Activated CD4-positive, alpha-beta T cell treated with anti-CD3 and anti-CD28 coated beads, Interleukin-10, Interleukin-2, amounts not matched to agents 100 ng/mL and 50 ng/mL, durations not matched to agents 16 hours and 8 hours (primary cell): ENCODE results near the gene MAPRE2.
"Not testable (repeated sequence)": the region's sequence is repeated elsewhere in the genome, so short reads cannot be mapped to it uniquely, and the experiment has no call there.

Experiments used
- DNase-seq: peaks from one replicate; pipeline ENCODE4 v3.0.0-alpha.2; 2020

The MAPRE2 gene

DNA sequence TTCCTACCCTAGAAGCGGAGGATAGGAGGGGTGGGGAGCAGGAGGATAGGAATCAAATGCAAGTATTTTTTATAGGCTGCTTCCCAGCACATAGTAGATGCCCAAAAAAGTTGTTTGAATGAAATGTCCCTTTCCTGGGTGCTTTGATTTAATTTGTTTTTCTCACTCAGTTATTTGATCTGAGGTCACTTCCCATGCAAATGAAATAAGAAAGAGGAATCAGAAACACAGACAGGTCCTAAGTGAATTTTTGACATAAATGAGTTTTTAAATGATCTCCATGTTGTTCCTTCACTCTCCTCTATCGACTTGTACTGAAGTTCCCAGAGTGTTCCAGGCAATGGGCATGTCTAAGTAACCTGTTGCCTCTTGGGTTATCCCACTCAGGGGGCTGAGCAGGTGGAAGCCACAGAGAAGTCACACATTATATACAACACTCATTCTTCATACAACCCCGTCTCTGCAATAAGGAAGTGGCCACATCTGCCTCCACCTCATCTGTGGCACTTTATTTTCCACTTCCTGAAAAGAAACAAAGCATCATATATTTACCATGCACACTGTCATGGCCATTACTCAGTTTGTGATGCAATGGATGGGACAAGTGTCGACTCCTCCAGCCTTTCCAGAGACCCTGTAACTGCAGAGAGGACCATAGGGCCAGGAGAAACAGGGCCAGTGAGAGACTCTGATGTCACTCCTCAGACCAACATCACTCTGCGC, 117.7 kb downstream of the MAPRE2 start:
- peak; percentile 66 for DNase-seq

GRCh38 chr18:35159782-35160181, 118.6 kb downstream of the MAPRE2 start:
- peak; percentile 76 for DNase-seq

GRCh38 chr18:35161485-35161884, 120.3 kb downstream of the MAPRE2 start:
- DNase-seq = no peak

DNA sequence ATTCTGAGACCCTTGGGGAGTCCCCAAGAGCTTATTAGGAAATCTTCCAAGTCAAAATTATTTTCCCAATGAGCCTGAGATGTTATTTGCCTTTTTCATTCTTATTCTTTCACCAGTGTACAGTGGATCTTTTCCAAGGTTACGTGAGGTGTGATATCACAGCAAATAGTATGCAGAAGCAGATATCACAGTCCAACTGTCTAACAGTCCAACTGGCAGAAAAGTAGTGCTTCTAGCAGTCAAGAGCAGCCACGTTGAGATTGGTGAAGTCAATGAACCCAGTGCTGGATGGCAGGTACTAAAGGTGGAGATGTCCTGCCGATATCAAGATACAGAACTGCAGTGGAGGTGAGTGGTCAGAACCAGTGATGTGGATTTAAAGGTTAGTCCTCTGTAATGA, 120.7 kb downstream of the MAPRE2 start:
- no peak for DNase-seq

DNA sequence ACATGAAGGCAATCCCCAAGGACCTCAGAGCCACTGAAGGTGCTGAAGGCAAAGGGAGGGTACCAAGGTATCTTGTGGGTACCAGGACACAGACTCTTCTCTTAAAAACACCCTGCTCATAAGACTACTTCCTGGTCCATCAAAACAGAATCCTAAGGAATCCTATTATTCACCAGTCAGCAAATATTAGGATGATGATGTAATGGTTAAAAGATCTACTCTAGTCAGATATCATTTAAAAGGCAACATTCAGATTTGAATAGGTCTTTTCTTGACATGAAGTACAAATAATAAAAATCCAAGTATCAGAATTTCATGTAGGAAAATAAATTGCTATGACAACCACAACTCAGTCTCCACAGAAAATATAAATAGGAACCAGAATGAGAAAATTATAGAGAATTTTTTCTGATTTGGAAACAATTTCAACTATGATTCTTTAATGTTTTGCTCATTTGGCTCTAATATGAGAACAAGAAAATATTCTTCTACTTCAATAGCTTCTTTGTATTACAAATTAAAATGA, 121.9 kb downstream of the MAPRE2 start:
- DNase-seq = no peak

DNA sequence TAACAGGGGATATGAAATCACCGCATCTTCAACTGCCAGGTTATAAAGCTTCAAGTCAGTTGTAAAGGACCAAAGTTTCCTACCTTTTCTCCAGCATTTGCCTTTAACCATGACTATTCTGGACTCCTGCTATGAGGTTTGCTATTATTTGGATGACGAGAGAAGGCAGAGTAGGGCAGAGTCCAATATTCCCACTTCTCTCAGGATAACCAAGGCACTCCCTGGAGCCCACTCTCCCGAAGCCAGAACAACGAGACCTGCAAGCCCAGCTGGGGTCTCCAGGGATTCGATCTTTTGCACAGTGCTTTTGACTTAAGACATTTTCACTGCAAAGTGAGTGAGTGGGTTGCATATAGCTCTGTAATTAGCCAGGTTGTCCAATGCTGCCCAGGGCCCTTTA, 122.5 kb downstream of the MAPRE2 start:
- DNase-seq = no peak

DNA sequence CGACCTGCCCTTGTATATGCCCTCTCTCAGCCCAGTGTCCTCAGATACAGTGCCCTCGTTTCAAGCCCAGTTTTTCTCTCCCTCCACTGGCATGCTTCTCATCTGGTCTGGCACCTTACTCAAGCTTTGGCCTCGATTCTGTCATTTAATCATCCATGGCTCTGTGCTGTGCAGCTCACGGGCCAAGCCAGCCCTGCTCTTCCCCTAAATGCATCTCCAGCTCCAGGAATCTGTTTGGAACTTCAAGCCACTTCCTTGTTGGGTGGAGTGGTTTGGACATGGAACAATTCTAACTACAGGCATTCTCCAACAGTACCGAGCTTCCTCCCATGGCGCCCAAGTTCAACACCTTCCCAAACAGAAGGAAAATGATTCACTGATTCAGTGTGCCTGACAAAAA, 122.9 kb downstream of the MAPRE2 start:
- DNase-seq = no peak

DNA sequence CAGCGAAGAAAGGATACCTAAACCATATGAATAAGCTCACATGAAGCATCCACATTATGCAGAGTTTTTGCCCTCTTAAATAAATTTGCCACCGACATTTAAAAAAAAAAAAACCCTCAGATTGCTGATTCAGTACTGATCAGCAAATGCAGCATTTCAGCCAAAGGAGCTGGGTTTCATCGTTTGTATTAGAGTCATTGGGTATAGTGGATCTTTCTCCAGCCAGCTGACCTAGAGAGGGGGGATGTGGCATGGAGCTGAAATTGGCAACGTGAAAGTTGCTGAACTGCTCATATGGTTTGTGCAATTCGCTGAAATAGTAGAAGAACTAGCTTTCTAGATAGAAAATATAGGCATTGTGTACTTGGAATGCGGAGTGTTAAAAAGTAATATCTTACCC, 126.1 kb downstream of the MAPRE2 start:
- DNase-seq = no peak

DNA sequence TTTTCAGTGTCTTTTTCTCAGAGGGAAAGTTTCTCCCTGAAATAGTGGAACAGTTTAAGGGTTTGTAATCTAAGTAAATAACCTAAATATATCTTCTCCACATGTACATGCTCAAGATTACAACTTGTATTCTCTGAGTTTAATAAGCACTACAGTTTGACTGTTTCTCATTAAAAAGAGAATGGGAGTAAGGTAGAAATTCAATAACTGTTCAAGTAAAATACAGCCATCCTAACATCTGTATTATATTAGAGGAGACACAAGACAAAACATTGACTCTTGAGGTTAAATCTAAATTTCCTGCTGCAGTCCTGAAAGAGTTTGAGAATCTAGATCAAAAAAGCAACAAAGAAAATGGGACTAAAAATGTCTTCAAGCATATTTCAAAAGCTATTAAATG, 126.6 kb downstream of the MAPRE2 start:
- DNase-seq = no peak

GRCh38 chr18:35170323-35170722, 129.1 kb downstream of the MAPRE2 start:
- DNase-seq = not testable (repeated sequence)

GRCh38 chr18:35171315-35171987, 130.2 kb downstream of the MAPRE2 start:
- no peak for DNase-seq

- no peak for DNase-seq
These were observed 130.8 kb downstream of the MAPRE2 start for GRCh38 chr18:35172009-35172408.

DNA sequence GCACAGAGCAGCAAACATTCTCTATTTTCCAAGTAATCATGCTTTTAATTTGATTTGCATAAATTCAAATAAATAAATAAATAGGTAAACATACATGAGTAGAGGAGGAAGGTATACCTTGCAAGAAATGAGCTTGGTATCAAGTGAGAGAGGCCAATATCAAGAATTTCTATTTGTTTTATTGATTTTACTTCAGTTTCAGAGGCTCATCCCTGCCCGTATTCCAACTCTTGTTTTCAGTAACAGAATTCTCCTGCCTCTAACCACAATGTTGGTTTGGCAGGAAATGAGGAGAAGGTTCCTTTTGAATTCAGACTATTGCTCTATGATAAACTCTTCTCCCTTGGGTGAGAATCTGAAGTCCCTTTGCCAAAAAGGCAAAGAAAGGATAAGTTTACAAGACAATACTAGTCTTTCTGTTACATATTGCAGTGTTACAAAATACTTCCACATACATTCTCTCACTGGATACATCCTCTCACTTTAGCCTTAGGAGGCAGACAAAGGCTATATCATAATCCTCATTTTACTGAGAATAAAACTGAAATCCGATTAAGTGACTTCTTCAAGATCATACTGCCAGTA, 131.3 kb downstream of the MAPRE2 start:
- DNase-seq = no peak

DNA sequence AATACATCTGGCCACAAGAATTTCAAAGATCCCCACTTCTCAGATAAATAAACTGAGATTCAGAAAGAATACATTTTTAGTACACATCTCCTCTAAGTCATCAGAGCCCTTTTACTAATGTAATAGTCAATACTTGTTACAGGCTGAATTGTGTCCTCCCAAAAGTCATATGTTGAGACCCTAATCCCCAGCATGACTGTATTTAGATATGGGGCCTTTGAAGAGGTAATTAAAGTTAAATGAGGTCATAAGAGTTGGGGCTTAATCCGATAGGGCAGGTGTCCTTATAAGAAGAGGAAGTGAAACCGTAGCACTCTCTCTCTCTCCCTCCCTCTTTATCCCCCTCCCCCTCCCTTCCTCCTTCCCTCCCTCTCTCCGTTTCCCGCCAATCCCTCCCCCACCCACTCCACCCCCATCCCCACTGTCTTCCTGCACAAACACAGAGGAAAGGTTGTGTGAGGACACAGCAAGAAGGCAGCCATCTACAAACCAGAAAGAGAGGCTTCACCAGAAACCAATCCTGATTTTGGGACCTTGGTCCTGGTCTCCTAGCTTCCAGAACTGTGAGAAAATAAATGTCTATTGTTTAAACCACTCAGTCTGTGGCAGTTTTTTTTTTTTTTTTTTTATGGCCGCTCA, 133.0 kb downstream of the MAPRE2 start:
- no peak for DNase-seq

DNA sequence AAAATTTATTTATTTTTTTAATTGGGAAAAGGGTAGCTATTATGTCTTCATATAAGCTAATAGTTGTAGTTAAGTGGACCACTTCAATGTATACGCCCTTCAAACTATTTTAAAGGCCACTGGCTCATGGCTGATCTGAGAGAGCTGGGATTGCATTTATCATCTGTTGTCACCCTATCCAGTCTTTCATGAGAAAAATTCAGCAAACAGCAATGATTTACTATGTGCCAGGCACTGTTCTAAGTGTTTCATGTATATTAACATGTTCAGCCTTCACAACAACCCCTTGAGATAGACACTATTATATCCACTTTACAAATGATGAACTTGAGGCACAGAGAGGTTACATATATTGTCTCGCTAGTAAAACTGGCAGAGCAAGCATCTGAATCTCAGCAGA, 133.5 kb downstream of the MAPRE2 start:
- no peak for DNase-seq

- DNase-seq = no peak
These were observed 135.7 kb downstream of the MAPRE2 start for GRCh38 chr18:35176925-35177324.

GRCh38 chr18:35178260-35178659, 137.0 kb downstream of the MAPRE2 start:
- DNase-seq = peak; percentile 55

GRCh38 chr18:35179906-35180305, 138.7 kb downstream of the MAPRE2 start:
- DNase-seq = no peak

DNA sequence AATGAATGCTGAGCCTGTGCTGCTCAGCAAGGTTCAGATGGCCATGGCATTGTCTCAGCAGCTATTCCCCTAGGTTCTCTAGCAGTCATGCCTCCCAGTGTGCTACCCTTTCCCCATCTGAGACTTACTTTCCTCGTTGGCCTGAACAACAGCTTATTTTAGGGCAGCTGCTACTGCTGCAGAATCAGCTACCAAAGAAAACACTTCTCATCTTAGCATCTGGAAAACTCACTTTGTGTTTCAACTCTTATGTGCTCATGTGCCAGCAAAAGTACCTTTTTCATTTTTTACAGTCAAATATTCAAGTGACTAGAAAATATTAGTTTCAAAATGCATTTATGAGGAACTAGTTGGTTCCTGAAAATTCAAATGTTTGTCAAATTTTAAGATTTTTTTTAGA, 139.2 kb downstream of the MAPRE2 start:
- DNase-seq = no peak

DNA sequence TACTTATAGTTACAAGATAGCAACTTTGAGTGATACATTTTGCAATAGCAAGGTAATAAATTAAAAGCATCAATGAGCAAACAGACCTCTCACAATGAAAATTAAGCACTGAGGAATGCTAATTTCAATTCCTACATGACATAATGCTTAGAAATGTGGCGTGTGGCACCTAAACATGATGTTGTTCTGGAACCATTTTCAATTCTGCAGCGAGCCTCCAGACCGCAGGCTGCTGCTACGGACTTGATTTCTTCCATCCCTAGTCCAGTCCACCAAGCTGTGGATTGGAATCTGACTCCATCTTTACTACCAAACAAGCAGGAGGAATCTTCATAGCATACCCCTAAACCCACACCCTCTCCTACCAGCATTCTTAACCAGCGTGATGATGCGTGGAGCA, 140.9 kb downstream of the MAPRE2 start:
- no peak for DNase-seq

DNA sequence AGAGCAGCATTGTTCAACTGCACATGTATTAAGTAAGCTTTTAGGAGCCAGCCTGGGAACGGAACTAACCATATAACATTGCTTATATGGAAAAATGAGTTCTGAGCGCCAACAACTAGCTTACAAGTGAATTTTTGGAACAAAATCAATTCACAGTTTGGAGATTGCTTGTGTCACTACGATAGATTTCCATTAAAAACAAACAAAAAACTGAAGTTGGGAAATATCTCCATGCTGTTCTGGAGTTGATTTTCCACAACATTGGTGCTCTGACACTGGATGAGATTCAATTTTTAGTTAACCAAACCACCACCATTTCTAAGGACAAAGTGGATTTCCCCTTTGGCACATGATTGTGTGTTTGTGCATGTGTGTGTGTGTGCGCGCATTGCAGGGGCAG, 142.7 kb downstream of the MAPRE2 start:
- DNase-seq = no peak

- DNase-seq = no peak
These were observed 144.6 kb downstream of the MAPRE2 start for GRCh38 chr18:35185771-35186170.

DNA sequence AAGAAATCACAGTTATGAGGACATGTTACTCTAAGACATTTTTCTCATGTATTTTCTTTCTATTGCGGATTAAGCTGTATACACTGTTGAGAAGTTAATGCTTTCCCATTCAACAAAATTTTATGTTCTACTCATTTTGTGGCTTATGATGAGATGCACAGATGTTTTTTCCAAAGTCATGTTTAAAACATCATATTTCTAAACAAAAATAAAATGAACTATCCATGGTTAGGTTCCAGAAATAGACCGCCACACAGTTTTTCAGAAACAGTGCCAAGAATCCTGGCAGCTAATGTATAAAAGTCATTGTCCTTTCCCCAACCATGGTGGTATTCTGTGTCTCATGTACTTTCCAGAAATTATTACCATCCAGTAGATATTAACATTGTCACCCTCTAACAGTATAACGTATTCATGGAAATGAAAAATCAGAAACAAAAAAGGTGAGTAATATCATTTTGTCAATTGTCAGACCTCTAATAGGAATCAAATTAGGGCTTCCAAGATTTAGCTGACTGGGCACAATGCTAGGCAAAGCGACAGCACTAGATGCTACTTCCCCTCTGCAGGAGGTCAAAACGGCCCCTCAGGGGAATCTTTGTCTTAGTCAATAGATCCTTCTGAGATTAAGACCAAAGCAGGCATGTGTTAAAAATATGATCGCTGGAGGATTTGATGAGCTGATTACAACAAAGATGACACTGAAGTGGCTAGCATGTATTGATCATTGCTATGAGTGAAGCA, 145.2 kb downstream of the MAPRE2 start:
- DNase-seq = no peak
